Ishikawa (cell line): ENCODE data around the gene SYT1.

Experiments
- CEBPB ChIP-seq: IDR thresholded peaks from 2 replicates; pipeline ENCODE4 v1.6.1; 2012
- CREB1 ChIP-seq: IDR thresholded peaks from 2 replicates; pipeline ENCODE4 v1.6.1; 2012; ENCODE audit warnings: low read depth
- EGR1 ChIP-seq: IDR thresholded peaks from 2 replicates; pipeline ENCODE4 v1.6.1; 2012
- EP300 ChIP-seq: IDR thresholded peaks from 2 replicates; pipeline ENCODE4 v1.6.1; 2012; ENCODE audit warnings: borderline replicate concordance
- FOXM1 ChIP-seq: IDR thresholded peaks from 2 replicates; pipeline ENCODE4 v1.6.1; 2012; ENCODE audit warnings: low read depth, borderline replicate concordance
- MAX ChIP-seq: IDR thresholded peaks from 2 replicates; pipeline ENCODE4 v1.6.1; 2012
- NFIC ChIP-seq: IDR thresholded peaks from 2 replicates; pipeline ENCODE4 v1.6.1; 2012
- RAD21 ChIP-seq: IDR thresholded peaks from 2 replicates; pipeline ENCODE4 v1.6.1; 2012; ENCODE audit warnings: low read depth
- REST ChIP-seq: IDR thresholded peaks from 2 replicates; pipeline ENCODE4 v1.6.1; 2012; ENCODE audit warnings: low read depth, mild to moderate bottlenecking
- TAF1 ChIP-seq: IDR thresholded peaks from 2 replicates; pipeline ENCODE4 v1.6.1; 2012; ENCODE audit warnings: low read depth, mild to moderate bottlenecking
- TCF12 ChIP-seq: IDR thresholded peaks from 2 replicates; pipeline ENCODE4 v1.6.1; 2012; ENCODE audit warnings: low read depth
- TEAD4 ChIP-seq: IDR thresholded peaks from 2 replicates; pipeline ENCODE4 v1.6.1; 2012
- USF1 ChIP-seq: IDR thresholded peaks from 2 replicates; pipeline ENCODE4 v1.6.1; 2012
- YY1 ChIP-seq: IDR thresholded peaks from 2 replicates; pipeline ENCODE4 v1.6.1; 2012; ENCODE audit warnings: low read depth
- ZBTB7A ChIP-seq: IDR thresholded peaks from 2 replicates; pipeline ENCODE4 v1.6.1; 2012; ENCODE audit warnings: low read depth

Gene SYT1

GRCh38 chr12:79397609-79398008 lies 533.0 kb downstream of the SYT1 start:
- TF ChIP-seq MAX (no peak), EGR1 (no peak), CREB1 (no peak), EP300 (no peak), REST (no peak), ZBTB7A (no peak), TEAD4 (no peak), USF1 (no peak), TAF1 (no peak), CEBPB (no peak), NFIC (no peak)

GRCh38 chr12:79400481-79400880 lies 535.9 kb downstream of the SYT1 start:
- no peak for TF ChIP-seq ZBTB7A
- TF ChIP-seq TEAD4: no peak
- no peak for TF ChIP-seq NFIC
- TF ChIP-seq CEBPB: no peak
- TF ChIP-seq EGR1: no peak
- TF ChIP-seq FOXM1: no peak
- TF ChIP-seq USF1: no peak
- no peak for TF ChIP-seq TCF12
- no peak for TF ChIP-seq EP300
- no peak for TF ChIP-seq YY1

GRCh38 chr12:79402606-79403005 lies 538.0 kb downstream of the SYT1 start:
- TF ChIP-seq USF1 (no peak), TAF1 (no peak), CEBPB (no peak), TCF12 (no peak), NFIC (no peak), TEAD4 (no peak), CREB1 (no peak), YY1 (no peak), EGR1 (no peak), RAD21 (no peak), EP300 (no peak), REST (no peak)

- TF ChIP-seq NFIC (no peak), RAD21 (no peak), CREB1 (no peak), REST (no peak), ZBTB7A (no peak), MAX (no peak), FOXM1 (no peak), USF1 (no peak)
Observed at GRCh38 chr12:79406993-79407392, 542.4 kb downstream of the SYT1 start.
